Measurements from ENCODE around the gene PDZD2.

PDZD2 gene

DNA sequence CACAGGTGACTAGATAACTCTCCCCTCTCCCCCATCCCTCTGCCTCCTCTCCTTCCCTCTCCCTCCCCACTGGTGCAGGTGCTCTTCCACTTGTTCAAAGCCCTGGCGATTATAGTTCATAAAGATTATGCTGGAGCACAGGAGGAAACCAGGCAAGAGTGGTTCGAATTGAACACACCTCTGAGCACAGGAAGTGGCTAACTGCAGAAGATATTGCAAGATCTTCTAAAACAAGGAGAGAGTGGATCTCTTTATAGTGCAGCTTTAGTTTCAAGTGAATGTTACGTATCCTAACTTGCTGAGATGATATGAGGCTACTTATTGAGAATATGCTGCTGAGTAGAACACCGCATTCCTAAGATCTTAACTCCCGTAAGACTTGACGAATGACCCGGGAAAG, 356.8 kb downstream of the PDZD2 start:
- Histone ChIP-seq H3K4me3 (ENCODE audit: low read depth in 1 of 2, low read length in 1 of 2) (no peak overlapping the region), H3K9me3 (no peaks in the 10 kb centered on the region), H3K4me1 (ENCODE audit: control insufficient read depth in 1 of 2, insufficient read depth in 1 of 2, low read depth in 1 of 2, low read length in 1 of 2) (no peaks in the 10 kb centered on the region), H3K27me3 (no peaks in the 10 kb centered on the region), H3K36me3 (no peaks in the 10 kb centered on the region), H3K27ac (no peak overlapping the region)
- TF ChIP-seq, protein P1, sequence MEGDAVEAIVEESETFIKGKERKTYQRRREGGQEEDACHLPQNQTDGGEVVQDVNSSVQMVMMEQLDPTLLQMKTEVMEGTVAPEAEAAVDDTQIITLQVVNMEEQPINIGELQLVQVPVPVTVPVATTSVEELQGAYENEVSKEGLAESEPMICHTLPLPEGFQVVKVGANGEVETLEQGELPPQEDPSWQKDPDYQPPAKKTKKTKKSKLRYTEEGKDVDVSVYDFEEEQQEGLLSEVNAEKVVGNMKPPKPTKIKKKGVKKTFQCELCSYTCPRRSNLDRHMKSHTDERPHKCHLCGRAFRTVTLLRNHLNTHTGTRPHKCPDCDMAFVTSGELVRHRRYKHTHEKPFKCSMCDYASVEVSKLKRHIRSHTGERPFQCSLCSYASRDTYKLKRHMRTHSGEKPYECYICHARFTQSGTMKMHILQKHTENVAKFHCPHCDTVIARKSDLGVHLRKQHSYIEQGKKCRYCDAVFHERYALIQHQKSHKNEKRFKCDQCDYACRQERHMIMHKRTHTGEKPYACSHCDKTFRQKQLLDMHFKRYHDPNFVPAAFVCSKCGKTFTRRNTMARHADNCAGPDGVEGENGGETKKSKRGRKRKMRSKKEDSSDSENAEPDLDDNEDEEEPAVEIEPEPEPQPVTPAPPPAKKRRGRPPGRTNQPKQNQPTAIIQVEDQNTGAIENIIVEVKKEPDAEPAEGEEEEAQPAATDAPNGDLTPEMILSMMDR (IDR thresholded peaks at IDR 0.05), result no peak

DNA sequence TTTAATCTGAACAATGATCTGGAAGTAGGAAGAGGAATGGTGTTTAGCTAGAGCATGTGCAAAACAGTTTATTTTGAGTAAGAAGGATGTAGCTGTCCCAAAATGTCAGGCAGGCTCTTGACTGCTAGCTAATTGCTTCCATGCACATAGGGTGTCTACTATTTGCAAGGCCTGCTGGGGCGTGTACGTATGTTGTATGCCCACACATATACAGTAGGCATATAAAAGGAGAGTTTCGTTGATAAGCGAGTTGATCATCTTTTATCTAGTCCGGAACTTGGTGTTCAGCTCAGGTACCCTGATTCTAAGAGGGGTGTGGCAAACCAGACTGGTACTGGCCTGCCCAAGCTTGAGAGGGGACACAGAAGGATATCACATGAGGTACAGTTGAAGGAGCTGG, 358.0 kb downstream of the PDZD2 start:
- no peaks in the 10 kb centered on the region for H3K27me3 ChIP-seq

DNA sequence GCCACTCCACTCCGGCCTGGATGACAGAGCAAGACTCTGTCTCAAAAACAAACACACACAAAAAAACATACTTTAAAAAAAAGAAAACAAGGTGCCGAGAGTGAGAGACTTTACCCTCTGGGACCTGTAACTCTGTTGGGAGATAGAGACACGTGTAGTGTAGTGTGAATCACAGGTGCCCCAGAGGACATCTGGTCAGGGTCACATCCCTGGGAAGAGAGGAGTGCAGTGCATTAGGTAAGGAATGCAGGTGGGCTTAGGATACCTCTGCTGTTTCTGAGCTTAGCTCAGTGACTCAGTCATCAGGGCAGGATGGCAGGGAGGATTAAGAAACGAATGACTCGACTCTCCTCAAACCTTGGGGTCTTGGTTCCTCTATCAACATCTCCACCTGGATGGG, 360.5 kb downstream of the PDZD2 start:
- no peaks in the 10 kb centered on the region for H3K36me3 ChIP-seq
- H3K9me3 ChIP-seq, result no peaks in the 10 kb centered on the region
- H3K4me3 ChIP-seq (ENCODE audit: low read depth in 1 of 2, low read length in 1 of 2), result no peak overlapping the region
- H3K27ac ChIP-seq, result no peak overlapping the region
- H3K27me3 ChIP-seq, result no peaks in the 10 kb centered on the region
- TF ChIP-seq, protein P1 (IDR thresholded peaks at IDR 0.05), result no peak
- H3K4me1 ChIP-seq (ENCODE audit: control insufficient read depth in 1 of 2, insufficient read depth in 1 of 2, low read depth in 1 of 2, low read length in 1 of 2), result no peaks in the 10 kb centered on the region

More for the DNA sequence above, 358.0 kb downstream of the PDZD2 start:
- Histone ChIP-seq H3K4me3 (ENCODE audit: low read depth in 1 of 2, low read length in 1 of 2) (no peak overlapping the region), H3K36me3 (no peaks in the 10 kb centered on the region), H3K9me3 (no peaks in the 10 kb centered on the region), H3K4me1 (ENCODE audit: control insufficient read depth in 1 of 2, insufficient read depth in 1 of 2, low read depth in 1 of 2, low read length in 1 of 2) (no peaks in the 10 kb centered on the region), H3K27ac (no peak overlapping the region)
- TF ChIP-seq, protein P1 (IDR thresholded peaks at IDR 0.05), result no peak

DNA sequence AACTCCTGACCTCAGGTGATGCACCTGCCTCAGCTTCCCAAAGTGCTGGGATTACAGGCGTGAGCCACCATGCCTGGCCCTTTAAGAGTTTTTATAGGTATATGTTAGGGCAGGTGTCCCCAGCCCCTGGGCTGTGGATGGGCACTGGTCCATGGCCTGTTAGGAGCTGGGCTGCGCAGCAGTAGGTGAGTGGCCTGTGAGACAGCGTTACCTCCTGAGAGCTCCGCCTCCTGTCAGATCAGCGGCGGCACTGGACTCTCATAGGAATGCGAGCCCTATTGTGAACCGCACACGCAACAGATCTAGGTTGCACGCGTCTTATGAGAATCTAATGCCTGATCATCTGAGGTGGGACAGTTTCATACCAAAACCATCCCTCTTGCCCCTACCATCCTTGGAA, 361.8 kb downstream of the PDZD2 start:
- TF ChIP-seq, protein P1 (IDR thresholded peaks at IDR 0.05), result no peak

DNA sequence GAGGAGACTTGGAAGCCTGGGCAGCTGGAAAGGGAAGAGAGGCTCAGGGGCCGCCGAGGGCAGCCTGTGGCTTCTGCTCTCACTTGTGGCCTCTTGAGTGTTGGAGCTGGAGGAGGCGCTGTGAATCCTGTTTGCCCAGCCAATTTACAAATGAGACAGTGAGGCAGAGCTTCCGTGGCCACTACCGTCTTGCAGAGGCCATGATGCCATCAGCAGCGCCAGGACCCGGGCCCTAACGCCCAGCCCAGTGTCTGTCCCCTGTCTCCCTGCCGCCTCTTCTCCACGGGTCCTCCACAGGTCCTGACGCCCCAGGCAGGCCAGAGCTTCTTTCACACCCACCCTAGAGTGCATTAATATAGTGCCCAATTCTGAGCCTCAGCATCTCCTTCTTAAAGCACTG, 362.4 kb downstream of the PDZD2 start:
- no peak overlapping the region for H3K4me3 ChIP-seq (ENCODE audit: low read depth in 1 of 2, low read length in 1 of 2)
- H3K4me1 ChIP-seq (ENCODE audit: control insufficient read depth in 1 of 2, insufficient read depth in 1 of 2, low read depth in 1 of 2, low read length in 1 of 2), result no peaks in the 10 kb centered on the region
- H3K27me3 ChIP-seq, result no peaks in the 10 kb centered on the region
- TF ChIP-seq, protein P1 (IDR thresholded peaks at IDR 0.05), result no peak
- H3K36me3 ChIP-seq, result no peaks in the 10 kb centered on the region
- H3K27ac ChIP-seq, result no peak overlapping the region
- H3K9me3 ChIP-seq, result no peaks in the 10 kb centered on the region

More for the DNA sequence above, 361.8 kb downstream of the PDZD2 start:
- Histone ChIP-seq H3K36me3 (no peaks in the 10 kb centered on the region), H3K27ac (no peak overlapping the region), H3K4me3 (ENCODE audit: low read depth in 1 of 2, low read length in 1 of 2) (no peak overlapping the region), H3K9me3 (no peaks in the 10 kb centered on the region), H3K4me1 (ENCODE audit: control insufficient read depth in 1 of 2, insufficient read depth in 1 of 2, low read depth in 1 of 2, low read length in 1 of 2) (no peaks in the 10 kb centered on the region), H3K27me3 (no peaks in the 10 kb centered on the region)

DNA sequence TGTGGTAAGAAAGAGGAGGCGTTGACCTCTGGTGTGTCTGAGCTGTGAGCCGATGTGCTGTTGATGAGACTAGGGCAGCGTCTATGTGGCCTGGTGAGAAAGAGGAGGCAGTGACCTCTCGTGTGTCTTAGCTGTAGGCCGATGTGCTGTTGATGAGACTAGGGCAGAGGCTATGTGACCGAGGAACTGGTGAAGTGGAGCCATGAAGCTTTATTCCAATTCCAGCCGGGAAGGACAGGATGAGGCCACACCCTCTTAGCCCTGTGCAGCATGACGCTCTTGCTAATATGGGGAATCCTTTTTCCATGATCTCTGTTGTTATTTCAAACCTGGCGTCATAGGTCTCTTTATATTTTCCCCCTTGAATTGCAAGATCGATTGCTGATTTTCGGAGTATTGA, 362.8 kb downstream of the PDZD2 start:
- Histone ChIP-seq H3K4me3 (ENCODE audit: low read depth in 1 of 2, low read length in 1 of 2) (no peak overlapping the region), H3K4me1 (ENCODE audit: control insufficient read depth in 1 of 2, insufficient read depth in 1 of 2, low read depth in 1 of 2, low read length in 1 of 2) (no peaks in the 10 kb centered on the region), H3K27ac (no peak overlapping the region), H3K27me3 (no peaks in the 10 kb centered on the region), H3K9me3 (no peaks in the 10 kb centered on the region), H3K36me3 (no peaks in the 10 kb centered on the region)
- TF ChIP-seq, protein P1 (IDR thresholded peaks at IDR 0.05), result no peak

Measured in neutrophil (primary cell).